Measurements from ENCODE around the gene NUP214.

NUP214 gene

DNA sequence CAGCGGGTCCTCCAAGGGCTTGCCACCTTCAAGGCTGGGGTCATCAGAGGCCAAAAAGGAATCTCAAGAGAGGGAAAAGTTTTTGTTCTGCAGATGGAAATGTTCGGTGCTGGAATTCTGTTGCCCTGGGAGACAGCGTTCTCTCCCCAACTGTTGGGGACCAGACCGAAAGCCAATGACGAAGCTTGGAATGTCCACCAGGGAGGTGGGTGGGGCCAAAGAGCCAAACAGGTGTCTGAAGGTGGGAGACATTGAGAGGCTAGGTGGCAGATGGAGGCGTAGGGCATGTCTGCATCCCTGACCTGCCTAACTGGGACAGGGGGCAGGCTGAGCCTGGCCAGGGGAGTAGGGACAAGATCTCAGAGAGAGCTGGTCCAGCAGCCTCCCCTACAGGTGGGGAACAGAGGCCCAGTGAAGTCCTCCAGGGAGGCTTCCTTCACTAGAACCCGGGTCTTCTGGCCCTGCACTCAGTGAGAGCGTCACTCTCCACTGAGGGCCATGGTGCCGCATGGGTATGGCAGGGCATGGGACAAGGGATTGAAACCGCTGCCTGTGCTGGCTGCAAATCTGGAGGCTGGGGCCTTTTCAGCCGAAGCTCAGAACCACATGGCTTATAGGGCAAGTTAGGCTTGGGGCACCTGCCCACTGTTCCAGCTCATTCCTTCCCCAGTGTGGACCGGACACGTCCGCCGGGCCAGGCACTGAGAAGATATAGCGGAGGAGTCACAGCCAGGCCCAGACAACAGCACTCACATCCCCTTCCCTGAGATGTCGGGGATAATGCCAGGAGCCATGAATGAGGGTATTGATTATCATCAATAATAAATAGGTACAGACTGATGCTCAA, 156.0 kb downstream of the NUP214 start:
- no peak for DNase-seq

DNA sequence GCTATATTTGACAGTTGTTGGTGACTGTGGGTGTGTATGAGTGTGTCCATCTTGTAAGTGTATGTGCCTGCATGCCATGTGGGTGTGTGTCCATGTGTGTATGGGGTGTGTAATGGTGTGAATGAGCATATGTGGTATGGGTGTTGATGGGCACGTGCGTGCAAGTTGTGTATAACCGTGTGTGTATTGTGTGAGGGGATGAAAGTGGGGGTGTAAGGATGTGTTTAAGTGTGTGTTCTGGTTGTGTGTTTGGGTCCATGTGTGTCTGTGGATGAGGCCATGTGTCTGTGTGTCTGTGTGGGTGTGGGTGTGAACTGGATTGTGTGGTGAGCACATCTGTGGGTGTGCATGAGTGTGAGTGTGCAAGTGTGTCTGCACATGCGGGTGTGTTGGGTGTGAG, 156.8 kb downstream of the NUP214 start:
- DNase-seq, result no peak

DNA sequence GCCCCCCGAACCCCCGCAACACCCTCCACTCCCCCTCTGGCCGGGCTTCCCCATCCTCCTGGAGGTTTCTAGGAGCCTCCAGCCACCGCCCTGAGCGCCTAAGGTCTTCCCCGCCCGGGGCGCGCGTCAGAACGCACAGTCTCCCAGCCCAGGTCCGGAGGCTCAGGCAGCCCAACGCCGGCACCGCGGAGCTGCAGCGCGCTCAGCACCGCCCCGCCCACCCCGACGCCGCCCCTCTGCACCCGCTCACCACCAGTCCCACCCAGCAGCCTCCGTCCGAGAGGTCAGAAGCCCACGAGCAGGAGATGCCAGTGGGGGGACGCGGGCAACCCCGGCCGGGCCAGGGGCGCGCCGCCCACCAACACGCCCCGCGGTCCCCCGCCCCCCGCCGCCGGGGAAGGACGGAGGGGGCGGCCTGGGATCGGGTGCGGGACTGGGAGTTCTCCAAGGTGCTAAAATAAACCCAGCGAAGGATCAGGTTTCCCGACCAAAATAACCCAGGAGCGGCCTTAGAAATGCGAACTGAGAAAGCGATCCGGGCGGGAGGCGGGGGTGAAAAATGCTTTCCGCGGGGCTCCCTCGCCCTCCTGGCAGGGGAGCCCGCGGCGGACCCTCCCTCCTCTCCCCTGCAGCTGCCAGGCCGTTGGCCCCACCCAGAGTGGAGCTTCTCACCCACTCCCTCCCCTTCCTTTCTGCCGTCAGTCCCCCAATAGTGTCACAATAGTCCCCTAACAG, 157.5 kb downstream of the NUP214 start:
- DNase-seq, result no peak

Measured in stimulated activated CD4-positive, alpha-beta T cell treated with anti-CD3 and anti-CD28 coated beads, Interleukin-12 subunit alpha, Interleukin-12 subunit beta, amount 100 ng/mL, for 4 hours (primary cell).